CD4-positive, alpha-beta T cell treated with Interleukin-17A for 4 hours (primary cell): ENCODE measurements around the gene SUMO3.

Experiments
- DNase-seq: peaks from one replicate; pipeline ENCODE4 v3.0.0-alpha.2; 2020; ENCODE audit warnings: mixed read lengths

The SUMO3 gene

DNA sequence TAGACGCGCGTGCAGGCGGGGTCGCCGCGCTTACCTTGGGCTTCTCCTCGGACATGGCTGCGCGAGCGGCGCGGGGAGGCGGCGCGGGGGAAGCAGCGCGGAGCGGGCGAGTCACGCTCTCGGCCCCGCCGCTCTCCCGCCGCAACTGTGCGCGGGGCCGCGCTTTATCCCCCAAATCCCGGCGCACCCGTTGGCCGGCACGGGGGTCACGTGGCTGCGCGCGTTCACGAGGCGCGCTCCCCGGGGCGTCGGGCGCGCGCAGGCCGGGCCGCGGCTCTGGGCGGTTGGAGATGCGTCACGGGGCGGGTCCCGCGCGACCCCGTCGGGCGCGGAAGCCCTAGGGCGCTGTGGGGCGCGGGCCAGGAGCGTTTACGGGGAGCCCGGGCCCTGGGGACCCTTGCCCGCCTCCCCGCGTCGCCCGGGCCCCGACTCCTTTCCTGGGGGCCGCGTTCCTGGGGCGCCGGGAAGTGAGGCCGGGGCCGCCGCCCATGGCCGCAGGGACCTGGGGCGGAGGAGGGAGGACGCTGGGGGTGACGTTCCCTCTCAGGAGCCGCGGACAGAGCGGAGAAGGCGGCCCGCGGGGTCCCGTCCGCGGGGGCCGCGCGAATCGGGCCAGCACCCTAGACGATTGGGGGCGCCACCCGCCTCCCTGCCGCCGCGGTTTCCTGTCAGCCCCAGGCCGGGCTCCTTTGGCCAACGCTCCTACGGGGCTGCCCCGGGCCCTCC lies at the start of gene SUMO3:
TSS of gene SUMO3 (minus strand) at position 149 of the 726 bp plus-strand sequence. CDS start at position 55, 94 bp downstream.
- DNase-seq, result peak; percentile 85

GRCh38 chr21:44867464-44867863 lies 49.6 kb upstream of the SUMO3 start:
- DNase-seq, result no peak

DNA sequence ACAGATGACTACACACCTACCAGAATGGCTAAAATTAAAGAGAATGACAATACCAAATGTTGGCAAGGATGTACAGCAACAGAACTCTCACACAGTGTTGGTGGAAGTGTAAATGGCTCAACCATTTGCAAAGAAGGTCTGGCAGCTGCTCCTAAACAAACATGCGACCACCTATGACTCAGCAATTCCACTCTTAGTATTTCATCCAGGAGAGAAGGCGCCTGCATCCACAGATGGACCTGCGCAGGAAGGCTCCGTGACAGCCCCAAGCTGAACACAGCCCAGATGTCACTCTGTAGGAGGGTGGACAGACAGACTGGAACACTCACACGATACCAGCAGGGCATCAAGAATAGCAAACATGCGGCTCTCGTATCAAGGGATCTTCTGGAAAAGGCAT lies 48.9 kb upstream of the SUMO3 start:
- no peak for DNase-seq

- peak; percentile 58 for DNase-seq
These were observed 47.9 kb upstream of the SUMO3 start for GRCh38 chr21:44865561-44866280.

DNA sequence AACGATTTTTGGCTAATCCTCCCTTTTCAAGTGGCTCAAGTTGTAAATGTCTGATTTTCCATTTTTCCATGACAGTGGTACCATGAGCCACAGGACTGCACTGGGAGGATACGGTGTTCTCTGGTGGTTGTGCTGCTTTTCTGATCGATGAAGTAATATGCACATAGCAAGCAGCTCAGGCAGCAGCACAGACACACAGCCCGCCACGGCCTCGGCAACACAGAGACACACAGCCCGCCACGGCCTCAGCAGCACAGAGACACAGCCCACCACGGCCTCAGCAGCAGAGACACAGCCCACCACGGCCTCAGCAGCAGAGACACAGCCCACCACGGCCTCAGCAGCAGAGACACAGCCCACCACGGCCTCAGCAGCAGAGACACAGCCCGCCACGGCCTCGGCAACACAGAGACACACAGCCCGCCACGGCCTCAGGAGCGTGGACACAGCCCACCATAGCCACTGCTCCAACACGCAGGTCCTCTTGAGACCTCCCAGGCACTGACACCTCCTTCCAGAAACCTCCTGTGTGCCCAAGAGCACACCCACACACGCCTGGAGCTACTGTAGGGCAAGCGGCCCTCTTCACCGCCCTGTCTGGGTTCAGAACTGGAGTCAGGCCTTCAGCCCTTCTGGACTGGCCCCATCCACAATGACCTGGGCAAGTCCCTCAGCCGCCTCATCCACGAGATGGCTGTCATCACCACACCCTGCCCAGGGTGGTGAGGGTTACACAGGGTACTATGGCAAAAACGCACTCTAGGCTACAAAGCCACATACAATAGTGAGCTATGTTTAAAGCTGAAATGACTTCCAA lies 45.2 kb upstream of the SUMO3 start:
- DNase-seq, result no peak

- no peak for DNase-seq
These were observed 40.9 kb upstream of the SUMO3 start for GRCh38 chr21:44858791-44859190.

DNA sequence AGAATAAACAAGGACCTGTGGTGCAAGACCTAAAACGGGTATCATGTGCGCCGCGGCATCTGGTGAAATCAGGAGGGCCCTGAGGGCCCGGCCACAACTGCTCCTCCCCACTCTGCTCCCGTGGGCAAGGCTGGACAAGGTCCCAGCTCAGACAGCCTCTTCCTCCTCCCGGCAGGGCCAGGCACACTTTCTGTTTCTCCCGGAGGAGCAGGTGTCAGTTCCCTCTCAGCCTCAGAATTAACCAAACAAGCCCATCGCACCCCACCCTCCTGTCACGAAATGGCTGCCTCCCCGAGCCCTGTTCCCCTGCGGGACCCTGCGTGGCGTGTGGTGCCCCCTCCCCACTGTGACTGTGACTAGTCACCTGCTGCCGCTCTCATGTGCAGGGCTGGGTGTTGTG lies 40.4 kb upstream of the SUMO3 start:
- DNase-seq, result no peak

DNA sequence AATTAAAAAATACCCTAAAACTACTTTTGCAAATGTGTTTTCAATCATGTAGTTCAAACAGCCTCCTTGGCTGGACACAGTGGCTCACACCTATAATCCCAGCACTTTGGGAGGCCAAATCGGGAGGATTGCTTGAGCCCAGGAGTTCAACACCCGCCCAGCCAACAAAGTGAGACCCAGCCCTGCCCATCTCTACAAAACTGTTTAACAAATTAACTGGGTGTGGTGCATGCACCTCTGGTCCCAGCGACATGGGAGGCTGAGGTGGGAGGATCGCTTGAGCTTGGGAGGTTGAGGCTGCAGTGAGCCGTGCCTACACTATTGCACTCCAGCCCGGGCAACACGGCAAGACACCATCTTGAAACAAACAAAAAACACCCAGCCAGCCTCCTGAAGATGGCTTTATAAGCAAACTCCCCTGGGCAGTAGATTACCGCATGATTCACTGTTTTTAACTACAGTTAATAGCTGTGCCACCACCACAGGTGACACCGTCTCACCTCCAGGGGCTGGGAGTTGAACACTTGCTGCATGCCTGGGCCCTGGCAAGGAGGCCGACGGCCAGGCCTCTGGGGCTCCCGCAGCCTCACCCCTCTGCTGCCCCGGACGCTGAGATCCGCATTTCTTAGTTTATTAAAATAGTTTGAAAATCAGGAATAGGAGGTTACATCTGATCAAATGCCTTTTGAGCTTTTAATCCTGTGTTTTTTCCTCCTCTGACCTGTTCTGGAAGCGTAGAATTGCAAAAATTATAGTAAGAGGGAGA lies 39.4 kb upstream of the SUMO3 start:
- DNase-seq, result no peak

GRCh38 chr21:44856131-44856530 lies 38.3 kb upstream of the SUMO3 start:
- DNase-seq, result no peak

GRCh38 chr21:44855572-44855971 lies 37.7 kb upstream of the SUMO3 start:
- DNase-seq, result no peak

DNA sequence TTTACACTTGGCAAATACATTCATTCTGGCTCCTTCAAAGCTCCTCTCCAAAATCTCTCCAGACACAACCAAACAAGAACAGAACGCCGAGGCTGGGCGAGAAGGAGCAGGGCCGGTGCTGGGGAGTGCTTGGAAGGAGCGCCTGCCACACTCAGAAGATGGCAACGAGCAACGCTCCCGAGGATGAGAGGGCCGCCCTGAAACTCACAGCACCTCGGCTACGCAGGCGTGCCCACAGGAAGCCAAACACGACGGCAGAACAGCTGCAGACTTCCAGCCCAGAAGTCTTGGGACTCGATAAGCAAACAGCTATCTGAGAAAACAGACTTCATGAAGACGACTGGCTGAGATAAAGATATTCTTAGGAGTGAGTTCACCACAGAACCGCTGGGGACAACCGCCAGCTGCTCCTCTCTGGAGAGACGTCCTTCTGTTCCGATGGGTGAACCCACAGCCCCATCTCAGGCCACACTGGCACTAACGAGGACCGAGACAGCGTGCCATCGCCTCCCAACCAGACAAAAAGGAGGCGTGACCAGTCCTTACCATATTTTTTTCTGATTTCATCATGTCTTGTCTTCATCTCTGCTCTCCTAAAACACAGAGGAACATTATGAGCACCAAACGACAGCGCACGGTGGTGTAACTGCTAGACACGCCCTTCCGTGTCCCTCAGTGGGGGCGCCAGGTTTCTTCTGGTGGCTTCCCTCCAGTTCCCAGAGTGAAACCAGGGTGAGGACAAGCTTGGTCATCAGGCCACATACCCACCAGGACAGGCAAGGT lies 37.0 kb upstream of the SUMO3 start:
- peak; percentile 52 for DNase-seq

- DNase-seq, result no peak
These were observed 36.5 kb upstream of the SUMO3 start for GRCh38 chr21:44854391-44854663.

DNA sequence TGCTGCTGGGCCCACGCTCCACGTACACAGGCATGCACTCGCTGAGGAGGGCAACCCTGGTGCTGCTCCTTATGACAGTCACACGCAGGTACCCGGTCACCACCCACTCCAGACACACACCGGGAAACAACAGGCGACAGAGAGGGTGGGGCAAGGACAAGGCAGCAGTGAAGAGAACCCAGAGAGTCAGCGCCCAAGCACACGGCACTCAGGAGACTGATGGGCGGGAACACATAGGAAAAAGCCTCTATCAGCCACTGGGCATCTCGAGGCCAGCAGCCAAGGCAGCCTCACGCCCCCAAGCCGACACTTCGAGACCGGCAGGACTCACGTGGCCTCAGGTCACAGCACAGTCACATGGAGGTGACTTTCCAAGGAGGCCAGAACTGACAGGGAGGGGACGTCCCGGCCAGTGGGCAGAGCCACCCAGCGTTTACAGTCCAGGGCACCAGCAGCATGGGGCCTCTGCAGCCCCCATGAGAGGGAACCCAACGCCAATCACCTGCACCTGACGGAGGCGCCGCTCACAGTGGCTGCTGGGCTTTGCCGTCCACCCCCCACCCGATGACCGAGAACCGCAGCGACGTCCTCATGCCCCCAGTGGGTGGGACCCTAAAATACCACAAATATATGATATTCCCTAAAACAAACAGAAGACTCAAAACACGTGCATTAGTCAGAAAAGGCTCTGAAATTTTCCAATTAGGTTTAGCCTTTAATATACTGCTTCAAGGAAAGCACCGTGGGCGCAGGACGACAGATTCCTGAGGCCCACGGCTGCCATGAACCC lies 35.9 kb upstream of the SUMO3 start:
- no peak for DNase-seq

DNA sequence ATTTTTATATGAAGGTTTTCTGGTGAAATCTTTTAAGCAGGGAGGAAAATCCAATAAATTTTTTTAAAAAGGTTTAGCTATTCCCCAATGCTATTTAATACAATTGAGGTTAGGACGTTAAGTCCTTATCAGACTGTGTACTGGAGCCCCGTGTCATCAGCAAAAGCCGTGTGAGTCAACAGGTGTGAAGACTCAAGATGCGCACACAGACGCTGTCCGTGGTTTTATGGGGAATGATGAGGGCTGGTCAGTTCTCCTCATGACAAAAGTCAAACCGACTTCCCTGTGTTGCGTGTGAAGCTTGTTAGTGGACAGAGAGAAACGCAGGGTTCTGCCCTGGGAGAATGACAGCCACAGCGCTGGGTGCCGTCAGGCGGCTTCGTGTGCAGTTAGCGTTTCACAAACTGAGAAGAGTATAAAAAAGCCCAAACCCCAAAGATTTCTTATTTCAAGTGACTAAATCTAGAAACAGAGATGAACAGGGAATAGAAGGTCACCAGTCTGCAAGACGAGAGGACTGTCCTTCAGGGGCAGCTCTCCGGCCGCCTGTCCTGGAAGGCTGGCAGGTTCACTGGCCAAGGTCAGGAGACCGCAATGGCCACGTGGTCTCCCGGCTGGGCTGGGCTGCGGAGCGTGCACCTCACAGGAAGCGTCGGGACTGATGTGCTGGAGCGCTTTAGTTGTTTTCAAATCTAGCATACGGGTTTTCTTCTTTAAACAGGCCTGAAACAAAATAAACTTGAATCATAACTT lies 33.2 kb upstream of the SUMO3 start:
- no peak for DNase-seq

- DNase-seq, result no peak
These were observed 32.4 kb upstream of the SUMO3 start for GRCh38 chr21:44850208-44850800.

DNA sequence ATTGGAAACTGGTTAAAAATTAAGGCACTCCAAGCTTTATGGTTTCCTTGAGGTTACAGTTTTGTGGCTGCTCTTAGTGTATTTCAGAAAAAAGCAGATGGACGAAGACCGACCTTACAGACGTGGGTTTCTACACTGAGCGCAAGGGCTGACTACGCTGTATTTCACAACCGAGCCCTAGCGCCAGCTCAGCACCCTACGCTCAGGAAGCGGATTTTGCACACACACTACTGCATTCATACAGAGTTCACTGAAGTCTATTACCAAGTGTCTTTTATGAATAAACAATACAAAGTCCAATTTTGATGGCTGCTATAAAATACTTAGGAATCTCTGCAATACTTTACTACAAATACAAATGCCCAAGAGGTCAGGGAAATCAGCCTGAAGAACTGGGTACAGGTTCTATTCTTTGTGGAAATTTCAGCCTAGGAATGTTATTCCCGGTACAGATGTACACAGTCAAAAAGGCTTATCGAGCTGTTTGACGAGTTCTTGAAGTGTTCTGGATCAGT lies 31.8 kb upstream of the SUMO3 start:
- DNase-seq, result no peak

- no peak for DNase-seq
These were observed 31.1 kb upstream of the SUMO3 start for GRCh38 chr21:44848821-44849521.

- DNase-seq, result no peak
These were observed 29.6 kb upstream of the SUMO3 start for GRCh38 chr21:44847261-44848056.
